Duodenal mucosa (tissue), 2 donors: Measurements from ENCODE around the gene EPB41L2.

Experiments
- H3K27ac ChIP-seq: one replicate; pipeline ENCODE4 v1.7.0; 2013; ENCODE audit warnings: low read depth, low read length
- H3K27me3 ChIP-seq, 2 donors: one replicate each; pipeline ENCODE4 v1.7.0; 2013; ENCODE audit warnings: low read length in 2 of 2, control low read depth in 1 of 2; ENCODE audit not compliant: insufficient read depth in 2 of 2, control insufficient read depth in 1 of 2
- H3K36me3 ChIP-seq, 2 donors: one replicate each; pipeline ENCODE4 v1.7.0; 2013; ENCODE audit warnings: low read length in 2 of 2, control low read depth in 1 of 2; ENCODE audit not compliant: insufficient read depth in 2 of 2, control insufficient read depth in 1 of 2
- H3K4me1 ChIP-seq, 2 donors: one replicate each; pipeline ENCODE4 v1.7.0; 2013; ENCODE audit warnings: low read length in 2 of 2, control low read depth in 1 of 2; ENCODE audit not compliant: insufficient read depth in 2 of 2, control insufficient read depth in 1 of 2
- H3K4me3 ChIP-seq, 2 donors: one replicate each; pipeline ENCODE4 v1.7.0; 2013; ENCODE audit warnings: low read length in 2 of 2, low read depth in 1 of 2
- H3K9ac ChIP-seq, 2 donors: one replicate each; pipeline ENCODE4 v1.7.0; 2013; ENCODE audit warnings: low read length in 2 of 2, low read depth in 1 of 2
- H3K9me3 ChIP-seq, 2 donors: one replicate each; pipeline ENCODE4 v1.7.0; 2013; ENCODE audit warnings: low read length in 2 of 2, control low read depth in 1 of 2; ENCODE audit not compliant: control insufficient read depth in 1 of 2

The EPB41L2 gene

GRCh38 chr6:131084982-131085381 is 21.9 kb upstream of the EPB41L2 start:
- H3K27ac ChIP-seq, result no peak overlapping the region
- H3K36me3 ChIP-seq, result no peaks in the 10 kb centered on the region
- no peak overlapping the region for H3K4me3 ChIP-seq
- H3K4me1 ChIP-seq, result peaks cover 0 to 8% of the 10 kb centered on the region in 2 donors
- no peak overlapping the region for H3K9ac ChIP-seq
- no peaks in the 10 kb centered on the region for H3K27me3 ChIP-seq
- no peaks in the 10 kb centered on the region for H3K9me3 ChIP-seq

GRCh38 chr6:131083687-131084086 is 20.6 kb upstream of the EPB41L2 start:
- Histone ChIP-seq H3K4me3 (no peak overlapping the region), H3K9me3 (no peaks in the 10 kb centered on the region), H3K27me3 (no peaks in the 10 kb centered on the region), H3K27ac (no peak overlapping the region), H3K36me3 (no peaks in the 10 kb centered on the region), H3K4me1 (peaks cover 0 to 8% of the 10 kb centered on the region in 2 donors), H3K9ac (no peak overlapping the region)

GRCh38 chr6:131082335-131082734 is 19.3 kb upstream of the EPB41L2 start:
- Histone ChIP-seq H3K4me3 (no peak overlapping the region), H3K4me1 (peaks cover 0 to 8% of the 10 kb centered on the region in 2 donors), H3K27me3 (no peaks in the 10 kb centered on the region), H3K36me3 (no peaks in the 10 kb centered on the region), H3K9me3 (no peaks in the 10 kb centered on the region), H3K27ac (no peak overlapping the region), H3K9ac (no peak overlapping the region)

GRCh38 chr6:131080084-131080483 is 17.0 kb upstream of the EPB41L2 start:
- Histone ChIP-seq H3K27ac (no peak overlapping the region), H3K36me3 (no peaks in the 10 kb centered on the region), H3K4me3 (no peak overlapping the region), H3K9ac (no peak overlapping the region), H3K27me3 (no peaks in the 10 kb centered on the region), H3K9me3 (no peaks in the 10 kb centered on the region), H3K4me1 (peaks cover 0 to 8% of the 10 kb centered on the region in 2 donors)

GRCh38 chr6:131073577-131073976 is 10.5 kb upstream of the EPB41L2 start:
- no peaks in the 10 kb centered on the region for H3K9me3 ChIP-seq
- no peaks in the 10 kb centered on the region for H3K4me1 ChIP-seq
- H3K4me3 ChIP-seq, result no peak overlapping the region
- no peaks in the 10 kb centered on the region for H3K27me3 ChIP-seq
- no peak overlapping the region for H3K9ac ChIP-seq
- no peak overlapping the region for H3K27ac ChIP-seq
- H3K36me3 ChIP-seq, result no peaks in the 10 kb centered on the region

- Histone ChIP-seq H3K9ac (no peak overlapping the region), H3K4me1 (peaks cover 9 to 12% of the 10 kb centered on the region in 2 donors), H3K4me3 (no peak overlapping the region), H3K9me3 (no peaks in the 10 kb centered on the region), H3K36me3 (no peaks in the 10 kb centered on the region), H3K27me3 (no peaks in the 10 kb centered on the region), H3K27ac (no peak overlapping the region)
These were observed 7.0 kb upstream of the EPB41L2 start for GRCh38 chr6:131070061-131070460.

- peaks cover 18 to 26% of the 10 kb centered on the region in 2 donors for H3K4me1 ChIP-seq
- H3K9me3 ChIP-seq, result no peaks in the 10 kb centered on the region
- H3K4me3 ChIP-seq, result no peak overlapping the region
- no peaks in the 10 kb centered on the region for H3K27me3 ChIP-seq
- H3K9ac ChIP-seq, result no peak overlapping the region
- no peaks in the 10 kb centered on the region for H3K36me3 ChIP-seq
- H3K27ac ChIP-seq, result no peak overlapping the region
These were observed 5.1 kb upstream of the EPB41L2 start for GRCh38 chr6:131068165-131068564.

GRCh38 chr6:131067521-131067920 is 4.5 kb upstream of the EPB41L2 start:
- Histone ChIP-seq H3K36me3 (no peaks in the 10 kb centered on the region), H3K4me3 (no peak overlapping the region), H3K27ac (no peak overlapping the region), H3K9ac (no peak overlapping the region), H3K9me3 (no peaks in the 10 kb centered on the region), H3K27me3 (no peaks in the 10 kb centered on the region), H3K4me1 (peaks cover 18 to 26% of the 10 kb centered on the region in 2 donors)

GRCh38 chr6:131065824-131066171 is 2.8 kb upstream of the EPB41L2 start:
- no peaks in the 10 kb centered on the region for H3K27me3 ChIP-seq
- H3K9ac ChIP-seq, result no peak overlapping the region
- no peak overlapping the region for H3K4me3 ChIP-seq
- no peak overlapping the region for H3K27ac ChIP-seq
- H3K9me3 ChIP-seq, result no peaks in the 10 kb centered on the region
- peaks cover 18 to 34% of the 10 kb centered on the region in 2 donors for H3K4me1 ChIP-seq
- H3K36me3 ChIP-seq, result no peaks in the 10 kb centered on the region

- Histone ChIP-seq H3K27ac (no peak overlapping the region), H3K4me1 (peaks cover 18 to 34% of the 10 kb centered on the region in 2 donors), H3K36me3 (no peaks in the 10 kb centered on the region), H3K9me3 (no peaks in the 10 kb centered on the region), H3K9ac (no peak overlapping the region), H3K4me3 (no peak overlapping the region), H3K27me3 (no peaks in the 10 kb centered on the region)
These were observed 2.2 kb upstream of the EPB41L2 start for GRCh38 chr6:131065112-131065823.
